HG03432 (cell line): ENCODE data around the gene CUL3.
"Not testable (repeated sequence)": the region's sequence is repeated elsewhere in the genome, so short reads cannot be mapped to it uniquely, and the experiment has no call there.

Source experiments
- ATAC-seq: cut with Tn5 transposase; IDR thresholded peaks from one replicate; pipeline ENCODE4 v1.9.1; 2021; ENCODE audit warnings: mild to moderate bottlenecking, moderate library complexity; ENCODE audit not compliant: unreplicated experiment

CUL3 gene

GRCh38 chr2:224545884-224546644 is 39.1 kb downstream of the CUL3 start:
- peak; percentile 70 for ATAC-seq

GRCh38 chr2:224543939-224544338 is 41.2 kb downstream of the CUL3 start:
- no peak for ATAC-seq

- no peak for ATAC-seq
These were observed 46.5 kb downstream of the CUL3 start for GRCh38 chr2:224538561-224539138.

- peak; percentile 84 for ATAC-seq
These were observed 52.2 kb downstream of the CUL3 start for GRCh38 chr2:224532931-224533330.

GRCh38 chr2:224532441-224532840 is 52.7 kb downstream of the CUL3 start:
- ATAC-seq, result no peak

- ATAC-seq, result no peak
These were observed 57.0 kb downstream of the CUL3 start for GRCh38 chr2:224528171-224528570.

- no peak for ATAC-seq
These were observed 59.4 kb downstream of the CUL3 start for GRCh38 chr2:224525774-224526173.

- no peak for ATAC-seq
These were observed 60.5 kb downstream of the CUL3 start for GRCh38 chr2:224524657-224525056.

GRCh38 chr2:224523626-224524577 is 61.3 kb downstream of the CUL3 start:
- ATAC-seq, result peak; percentile 20

GRCh38 chr2:224522483-224522882 is 62.7 kb downstream of the CUL3 start:
- not testable (repeated sequence) for ATAC-seq

GRCh38 chr2:224520064-224520463 is 65.1 kb downstream of the CUL3 start:
- peak; percentile 75 for ATAC-seq

GRCh38 chr2:224518806-224519580 is 66.2 kb downstream of the CUL3 start:
- no peak for ATAC-seq

GRCh38 chr2:224517963-224518362 is 67.2 kb downstream of the CUL3 start:
- no peak for ATAC-seq

- not testable (repeated sequence) for ATAC-seq
These were observed 68.8 kb downstream of the CUL3 start for GRCh38 chr2:224516393-224516792.

- ATAC-seq, result no peak
These were observed 71.2 kb downstream of the CUL3 start for GRCh38 chr2:224513991-224514390.

- ATAC-seq, result no peak
These were observed 77.4 kb downstream of the CUL3 start for GRCh38 chr2:224507789-224508188.

- ATAC-seq, result no peak
These were observed 78.7 kb downstream of the CUL3 start for GRCh38 chr2:224506494-224506893.

- ATAC-seq, result no peak
These were observed 86.2 kb downstream of the CUL3 start for GRCh38 chr2:224498991-224499390.

- no peak for ATAC-seq
These were observed 92.6 kb downstream of the CUL3 start for GRCh38 chr2:224492531-224492930.

GRCh38 chr2:224487940-224488339 is 97.2 kb downstream of the CUL3 start:
- ATAC-seq, result not testable (repeated sequence)
